ENCODE measurements around the gene CLP1. TPM values are rescaled to one million over a fixed set of nuclear protein-coding genes. Genes with fewer than 3 reads are reported as not detected.

The CLP1 gene
- total RNA-seq: 10 to 100 TPM; 15.1 to 16.1 TPM

- peak within 1 kb of the TSS; percentile 97 for H3K27ac Mint-ChIP-seq
- H3K36me3 Mint-ChIP-seq (ENCODE audit: insufficient read depth in 2 of 2): peaks cover 2 to 9% of the 10 kb centered on the region in 2 donors
- peak within 1 kb of the TSS; percentile 98 to 99 for H3K4me3 Mint-ChIP-seq
- peak; percentile 99 for DNase-seq
- no peaks in the 10 kb centered on the region for H3K9me3 Mint-ChIP-seq
- peak; percentile 99 for ATAC-seq (replicated peaks in 1 of 2)
- H3K27me3 Mint-ChIP-seq (ENCODE audit: low read depth): no peaks in the 10 kb centered on the region
- peaks cover 38% of the 10 kb centered on the region for H3K4me1 Mint-ChIP-seq (ENCODE audit: low read depth)
Observed at GRCh38 chr11:57657194-57658022, at the start of gene CLP1. CLP1 (plus strand) TSS chr11:57657762; CDS start chr11:57659477, 1,715 bp downstream.

- Mint-ChIP-seq H3K36me3 (ENCODE audit: insufficient read depth in 2 of 2) (no peaks in the 10 kb centered on the region), H3K27ac (no peak overlapping the region), H3K27me3 (ENCODE audit: low read depth) (no peaks in the 10 kb centered on the region), H3K4me1 (ENCODE audit: low read depth) (no peaks in the 10 kb centered on the region), H3K9me3 (no peaks in the 10 kb centered on the region), H3K4me3 (no peak overlapping the region)
- ATAC-seq (replicated peaks in 1 of 2) (no peak), DNase-seq (no peak)
Observed at GRCh38 chr11:57610170-57610569, 47.4 kb upstream of the CLP1 start.

GRCh38 chr11:57614234-57614772, 43.3 kb upstream of the CLP1 start:
- Mint-ChIP-seq H3K4me3 (no peak overlapping the region), H3K4me1 (ENCODE audit: low read depth) (no peaks in the 10 kb centered on the region), H3K27me3 (ENCODE audit: low read depth) (peaks cover 9% of the 10 kb centered on the region), H3K36me3 (ENCODE audit: insufficient read depth in 2 of 2) (peaks cover 2% of the 10 kb centered on the region in 2 donors), H3K27ac (no peak overlapping the region), H3K9me3 (peaks cover 2% of the 10 kb centered on the region in 2 donors)
- no peak for DNase-seq
- ATAC-seq (replicated peaks in 1 of 2): no peak

GRCh38 chr11:57615308-57615707, 42.3 kb upstream of the CLP1 start:
- Mint-ChIP-seq H3K4me1 (ENCODE audit: low read depth) (no peaks in the 10 kb centered on the region), H3K4me3 (no peak overlapping the region), H3K27me3 (ENCODE audit: low read depth) (peaks cover 9% of the 10 kb centered on the region), H3K9me3 (peaks cover 3 to 4% of the 10 kb centered on the region in 2 donors), H3K27ac (no peak overlapping the region), H3K36me3 (ENCODE audit: insufficient read depth in 2 of 2) (peaks cover 3 to 5% of the 10 kb centered on the region in 2 donors)
- ATAC-seq (replicated peaks in 1 of 2) (no peak), DNase-seq (no peak)

GRCh38 chr11:57616595-57616994, 41.0 kb upstream of the CLP1 start:
- peaks cover 4 to 6% of the 10 kb centered on the region in 2 donors for H3K9me3 Mint-ChIP-seq
- no peaks in the 10 kb centered on the region for H3K4me1 Mint-ChIP-seq (ENCODE audit: low read depth)
- H3K27me3 Mint-ChIP-seq (ENCODE audit: low read depth): peaks cover 9% of the 10 kb centered on the region
- DNase-seq (no peak), ATAC-seq (replicated peaks in 1 of 2) (no peak)
- peaks cover 6% of the 10 kb centered on the region in 2 donors for H3K36me3 Mint-ChIP-seq (ENCODE audit: insufficient read depth in 2 of 2)
- H3K27ac Mint-ChIP-seq: no peak overlapping the region
- H3K4me3 Mint-ChIP-seq: no peak overlapping the region

GRCh38 chr11:57618438-57618837, 39.1 kb upstream of the CLP1 start:
- H3K36me3 Mint-ChIP-seq (ENCODE audit: insufficient read depth in 2 of 2): peaks cover 6% of the 10 kb centered on the region in 2 donors
- H3K27me3 Mint-ChIP-seq (ENCODE audit: low read depth): peaks cover 9% of the 10 kb centered on the region
- no peak overlapping the region for H3K4me3 Mint-ChIP-seq
- no peak for ATAC-seq (replicated peaks in 1 of 2)
- H3K4me1 Mint-ChIP-seq (ENCODE audit: low read depth): no peaks in the 10 kb centered on the region
- no peak overlapping the region for H3K27ac Mint-ChIP-seq
- no peak for DNase-seq
- H3K9me3 Mint-ChIP-seq: peaks cover 4 to 6% of the 10 kb centered on the region in 2 donors

GRCh38 chr11:57619331-57619730, 38.2 kb upstream of the CLP1 start:
- DNase-seq: no peak
- H3K27me3 Mint-ChIP-seq (ENCODE audit: low read depth): peaks cover 9% of the 10 kb centered on the region
- H3K36me3 Mint-ChIP-seq (ENCODE audit: insufficient read depth in 2 of 2): peaks cover 6% of the 10 kb centered on the region in 2 donors

GRCh38 chr11:57620467-57620866, 37.1 kb upstream of the CLP1 start:
- Mint-ChIP-seq H3K36me3 (ENCODE audit: insufficient read depth in 2 of 2) (peaks cover 6% of the 10 kb centered on the region in 2 donors), H3K9me3 (peaks cover 4 to 6% of the 10 kb centered on the region in 2 donors), H3K27ac (no peak overlapping the region), H3K4me1 (ENCODE audit: low read depth) (no peaks in the 10 kb centered on the region), H3K4me3 (no peak overlapping the region), H3K27me3 (ENCODE audit: low read depth) (peaks cover 9% of the 10 kb centered on the region)
- ATAC-seq (replicated peaks in 1 of 2): no peak
- no peak for DNase-seq

More at GRCh38 chr11:57619331-57619730, 38.2 kb upstream of the CLP1 start:
- no peak overlapping the region for H3K27ac Mint-ChIP-seq
- ATAC-seq (replicated peaks in 1 of 2): no peak
- no peaks in the 10 kb centered on the region for H3K4me1 Mint-ChIP-seq (ENCODE audit: low read depth)
- H3K9me3 Mint-ChIP-seq: peaks cover 4 to 6% of the 10 kb centered on the region in 2 donors
- H3K4me3 Mint-ChIP-seq: no peak overlapping the region

GRCh38 chr11:57622263-57622662, 35.3 kb upstream of the CLP1 start:
- no peaks in the 10 kb centered on the region for H3K27me3 Mint-ChIP-seq (ENCODE audit: low read depth)
- H3K4me3 Mint-ChIP-seq: no peak overlapping the region
- peaks cover 6% of the 10 kb centered on the region in 2 donors for H3K36me3 Mint-ChIP-seq (ENCODE audit: insufficient read depth in 2 of 2)
- no peaks in the 10 kb centered on the region for H3K4me1 Mint-ChIP-seq (ENCODE audit: low read depth)
- H3K9me3 Mint-ChIP-seq: peaks cover 4 to 6% of the 10 kb centered on the region in 2 donors
- H3K27ac Mint-ChIP-seq: no peak overlapping the region
- DNase-seq (no peak), ATAC-seq (replicated peaks in 1 of 2) (no peak)

- H3K27ac Mint-ChIP-seq: no peak overlapping the region
- peaks cover 2 to 3% of the 10 kb centered on the region in 2 donors for H3K36me3 Mint-ChIP-seq (ENCODE audit: insufficient read depth in 2 of 2)
- ATAC-seq (replicated peaks in 1 of 2) (no peak), DNase-seq (no peak)
- peaks cover 6% of the 10 kb centered on the region for H3K27me3 Mint-ChIP-seq (ENCODE audit: low read depth)
- peaks cover 1 to 3% of the 10 kb centered on the region in 2 donors for H3K9me3 Mint-ChIP-seq
- no peaks in the 10 kb centered on the region for H3K4me1 Mint-ChIP-seq (ENCODE audit: low read depth)
- no peak overlapping the region for H3K4me3 Mint-ChIP-seq
Observed at GRCh38 chr11:57624864-57625263, 32.7 kb upstream of the CLP1 start.

GRCh38 chr11:57626895-57627294, 30.7 kb upstream of the CLP1 start:
- H3K9me3 Mint-ChIP-seq: no peaks in the 10 kb centered on the region
- no peak overlapping the region for H3K27ac Mint-ChIP-seq
- H3K4me3 Mint-ChIP-seq: no peak overlapping the region
- no peaks in the 10 kb centered on the region for H3K36me3 Mint-ChIP-seq (ENCODE audit: insufficient read depth in 2 of 2)
- H3K4me1 Mint-ChIP-seq (ENCODE audit: low read depth): no peaks in the 10 kb centered on the region
- no peak for ATAC-seq (replicated peaks in 1 of 2)
- H3K27me3 Mint-ChIP-seq (ENCODE audit: low read depth): peaks cover 16% of the 10 kb centered on the region
- DNase-seq: no peak

GRCh38 chr11:57630171-57630570, 27.4 kb upstream of the CLP1 start:
- no peaks in the 10 kb centered on the region for H3K4me1 Mint-ChIP-seq (ENCODE audit: low read depth)
- H3K27me3 Mint-ChIP-seq (ENCODE audit: low read depth): peaks cover 33% of the 10 kb centered on the region
- DNase-seq (no peak), ATAC-seq (replicated peaks in 1 of 2) (no peak)
- H3K36me3 Mint-ChIP-seq (ENCODE audit: insufficient read depth in 2 of 2): no peaks in the 10 kb centered on the region
- H3K4me3 Mint-ChIP-seq: no peak overlapping the region
- H3K9me3 Mint-ChIP-seq: no peaks in the 10 kb centered on the region
- H3K27ac Mint-ChIP-seq: no peak overlapping the region

GRCh38 chr11:57632116-57632515, 25.4 kb upstream of the CLP1 start:
- Mint-ChIP-seq H3K4me3 (no peak overlapping the region), H3K27me3 (ENCODE audit: low read depth) (peaks cover 37% of the 10 kb centered on the region), H3K9me3 (no peaks in the 10 kb centered on the region), H3K36me3 (ENCODE audit: insufficient read depth in 2 of 2) (no peaks in the 10 kb centered on the region), H3K27ac (no peak overlapping the region), H3K4me1 (ENCODE audit: low read depth) (no peaks in the 10 kb centered on the region)
- DNase-seq: no peak
- no peak for ATAC-seq (replicated peaks in 1 of 2)
